Mucosa of rectum (tissue), 2 donors: ENCODE data around the gene ALOX5.
"Not testable (repeated sequence)": the region's sequence is repeated elsewhere in the genome, so short reads cannot be mapped to it uniquely, and the experiment has no call there.

Experiments
- H3K27ac ChIP-seq, 2 donors: one replicate each; pipeline ENCODE4 v1.7.0; 2013; ENCODE audit warnings: inconsistent platforms in 2 of 2, low read depth in 2 of 2, low read length in 2 of 2
- H3K27me3 ChIP-seq, 2 donors: one replicate each; pipeline ENCODE4 v1.7.0; 2013; ENCODE audit warnings: low read length in 2 of 2; ENCODE audit not compliant: control insufficient read depth in 2 of 2, insufficient read depth in 2 of 2
- H3K36me3 ChIP-seq, 2 donors: one replicate each; pipeline ENCODE4 v1.7.0; 2013; ENCODE audit warnings: low read length in 2 of 2; ENCODE audit not compliant: control insufficient read depth in 2 of 2, insufficient read depth in 2 of 2
- H3K4me1 ChIP-seq, 2 donors: one replicate each; pipeline ENCODE4 v1.7.0; 2013; ENCODE audit warnings: low read length in 2 of 2, mild to moderate bottlenecking in 1 of 2; ENCODE audit not compliant: control insufficient read depth in 2 of 2, insufficient read depth in 2 of 2
- H3K4me3 ChIP-seq, 2 donors: one replicate each; pipeline ENCODE4 v1.7.0; 2013; ENCODE audit warnings: low read length in 2 of 2
- H3K9ac ChIP-seq, 2 donors: one replicate each; pipeline ENCODE4 v1.7.0; 2013; ENCODE audit warnings: low read length in 2 of 2, low read depth in 1 of 2, mild to moderate bottlenecking in 1 of 2
- H3K9me3 ChIP-seq, 2 donors: one replicate each; pipeline ENCODE4 v1.7.0; 2013; ENCODE audit warnings: low read length in 2 of 2; ENCODE audit not compliant: control insufficient read depth in 2 of 2
- donor health status: healthy.
- donor health status: Normal muscosa, but diverticular disease.

Gene ALOX5

GRCh38 chr10:45404087-45404769 lies 30.2 kb downstream of the ALOX5 start:
- peak overlapping the region; percentile 11 to 20 for H3K27ac ChIP-seq
- no peaks in the 10 kb centered on the region for H3K27me3 ChIP-seq
- no peaks in the 10 kb centered on the region for H3K9me3 ChIP-seq
- no peak overlapping the region for H3K9ac ChIP-seq
- H3K36me3 ChIP-seq: no peaks in the 10 kb centered on the region
- H3K4me1 ChIP-seq: no peaks in the 10 kb centered on the region
- H3K4me3 ChIP-seq: no peak overlapping the region

GRCh38 chr10:45404770-45405120 lies 30.7 kb downstream of the ALOX5 start:
- Histone ChIP-seq H3K4me3 (no peak overlapping the region), H3K27me3 (no peaks in the 10 kb centered on the region), H3K27ac (peak overlapping the region; percentile 11 to 20), H3K9ac (no peak overlapping the region), H3K9me3 (no peaks in the 10 kb centered on the region), H3K4me1 (no peaks in the 10 kb centered on the region), H3K36me3 (no peaks in the 10 kb centered on the region)

GRCh38 chr10:45407542-45407941 lies 33.5 kb downstream of the ALOX5 start:
- H3K9me3 ChIP-seq: no peaks in the 10 kb centered on the region
- no peaks in the 10 kb centered on the region for H3K4me1 ChIP-seq
- H3K4me3 ChIP-seq: no peak overlapping the region
- no peak overlapping the region for H3K9ac ChIP-seq
- H3K27me3 ChIP-seq: no peaks in the 10 kb centered on the region
- H3K27ac ChIP-seq: no peak overlapping the region
- no peaks in the 10 kb centered on the region for H3K36me3 ChIP-seq

GRCh38 chr10:45408421-45409319 lies 34.7 kb downstream of the ALOX5 start:
- no peaks in the 10 kb centered on the region for H3K36me3 ChIP-seq
- H3K9me3 ChIP-seq: no peaks in the 10 kb centered on the region
- H3K4me1 ChIP-seq: no peaks in the 10 kb centered on the region
- no peak overlapping the region for H3K27ac ChIP-seq
- H3K9ac ChIP-seq: no peak overlapping the region
- no peaks in the 10 kb centered on the region for H3K27me3 ChIP-seq
- H3K4me3 ChIP-seq: no peak overlapping the region

- H3K4me3 ChIP-seq: not testable (repeated sequence)
These were observed 35.3 kb downstream of the ALOX5 start for GRCh38 chr10:45409347-45409746.

GRCh38 chr10:45409782-45410181 lies 35.8 kb downstream of the ALOX5 start:
- Histone ChIP-seq H3K27ac (no peak overlapping the region), H3K9me3 (no peaks in the 10 kb centered on the region), H3K9ac (no peak overlapping the region), H3K27me3 (no peaks in the 10 kb centered on the region), H3K36me3 (no peaks in the 10 kb centered on the region), H3K4me1 (no peaks in the 10 kb centered on the region), H3K4me3 (no peak overlapping the region)

More at GRCh38 chr10:45409347-45409746, 35.3 kb downstream of the ALOX5 start:
- not testable (repeated sequence) for H3K27me3 ChIP-seq, H3K36me3 ChIP-seq, H3K9ac ChIP-seq, H3K9me3 ChIP-seq, H3K27ac ChIP-seq, H3K4me1 ChIP-seq

GRCh38 chr10:45410489-45410806 lies 36.4 kb downstream of the ALOX5 start:
- Histone ChIP-seq H3K27ac (no peak overlapping the region), H3K9ac (no peak overlapping the region), H3K27me3 (no peaks in the 10 kb centered on the region), H3K4me3 (no peak overlapping the region), H3K9me3 (no peaks in the 10 kb centered on the region), H3K4me1 (no peaks in the 10 kb centered on the region), H3K36me3 (no peaks in the 10 kb centered on the region)

- H3K9me3 ChIP-seq: no peaks in the 10 kb centered on the region
- no peaks in the 10 kb centered on the region for H3K4me1 ChIP-seq
- no peak overlapping the region for H3K9ac ChIP-seq
- no peaks in the 10 kb centered on the region for H3K36me3 ChIP-seq
- no peak overlapping the region for H3K4me3 ChIP-seq
- no peaks in the 10 kb centered on the region for H3K27me3 ChIP-seq
- H3K27ac ChIP-seq: no peak overlapping the region
These were observed 37.0 kb downstream of the ALOX5 start for GRCh38 chr10:45410807-45411606.

GRCh38 chr10:45411607-45411940 lies 37.6 kb downstream of the ALOX5 start:
- no peaks in the 10 kb centered on the region for H3K27me3 ChIP-seq
- H3K27ac ChIP-seq: no peak overlapping the region
- no peak overlapping the region for H3K9ac ChIP-seq
- no peak overlapping the region for H3K4me3 ChIP-seq
- H3K36me3 ChIP-seq: no peaks in the 10 kb centered on the region
- no peaks in the 10 kb centered on the region for H3K4me1 ChIP-seq
- no peaks in the 10 kb centered on the region for H3K9me3 ChIP-seq

- H3K9me3 ChIP-seq, H3K9ac ChIP-seq, H3K4me3 ChIP-seq, H3K27me3 ChIP-seq, H3K27ac ChIP-seq, H3K36me3 ChIP-seq: not testable (repeated sequence)
- H3K4me1 ChIP-seq: peaks cover 6 to 11% of the 10 kb centered on the region in 2 donors
These were observed 41.0 kb downstream of the ALOX5 start for GRCh38 chr10:45415062-45415461.
